HepG2 (cell line): Measurements from ENCODE around the gene PSKH1. TPM values are rescaled to one million over a fixed set of nuclear protein-coding genes. Genes with fewer than 3 reads are reported as not detected.

ENCODE experiments used
- E2F2 ChIP-seq: sonication (generic); formaldehyde crosslinking; IDR thresholded peaks from 2 replicates; pipeline ENCODE4 v1.4.0; 2020; ENCODE audit warnings: missing genetic modification reagents, borderline replicate concordance
- EEA1 ChIP-seq: sonication (generic); formaldehyde crosslinking; IDR thresholded peaks from 2 replicates; pipeline ENCODE4 v1.5.1; 2020; ENCODE audit warnings: mild to moderate bottlenecking, missing genetic modification reagents, borderline replicate concordance
- FOXA1 ChIP-seq, 2 experiments: fragments of 450-650 bp in 1 of 2; sonication (generic) in 1 of 2; formaldehyde crosslinking in 1 of 2; IDR thresholded peaks; 2 replicates each; pipeline versions ENCODE4 v1.4.0 to v1.6.1; 2016 to 2020; ENCODE audit warnings: missing genetic modification reagents in 1 of 2
- GTF3A ChIP-seq: sonication (generic); formaldehyde crosslinking; conservative IDR thresholded peaks from 2 replicates; pipeline ENCODE4 v1.4.0; 2020; ENCODE audit warnings: mild to moderate bottlenecking, missing genetic modification reagents
- HIVEP1 ChIP-seq: sonication (generic); formaldehyde crosslinking; IDR thresholded peaks from 2 replicates; pipeline ENCODE4 v1.4.0; 2020; ENCODE audit warnings: mild to moderate bottlenecking, missing genetic modification reagents
- JUN ChIP-seq: sonication (generic); formaldehyde crosslinking; IDR thresholded peaks from 2 replicates; pipeline ENCODE4 v1.4.0; 2020; ENCODE audit warnings: mild to moderate bottlenecking, missing genetic modification reagents
- NONO ChIP-seq, 2 experiments: fragments of 450-650 bp in 1 of 2; sonication (generic) in 1 of 2; formaldehyde crosslinking in 1 of 2; IDR thresholded peaks in 1 of 2; conservative IDR thresholded peaks in 1 of 2; 2 replicates each; pipeline versions ENCODE4 v1.6.1 to v1.8.0; 2017 to 2022; ENCODE audit warnings: mild to moderate bottlenecking in 1 of 2, missing genetic modification reagents in 1 of 2, moderate library complexity in 1 of 2
- REST ChIP-seq, 2 experiments: IDR thresholded peaks; 2 replicates each; pipeline ENCODE4 v1.6.1; 2011 to 2012; ENCODE audit warnings: low read length in 2 of 2, borderline replicate concordance in 1 of 2, low read depth in 1 of 2, mild to moderate bottlenecking in 1 of 2, moderate library complexity in 1 of 2
- TBX3 ChIP-seq: fragments of 450-650 bp; IDR thresholded peaks from 2 replicates; pipeline ENCODE4 v1.6.1; 2017; ENCODE audit warnings: antibody characterized with exemption, mild to moderate bottlenecking, inconsistent platforms, borderline replicate concordance
- ZFP36L1 ChIP-seq: sonication (generic); formaldehyde crosslinking; IDR thresholded peaks from 2 replicates; pipeline ENCODE4 v1.8.0; 2022; ENCODE audit warnings: mild to moderate bottlenecking, missing genetic modification reagents, moderate library complexity
- ZFP82 ChIP-seq: sonication (generic); formaldehyde crosslinking; IDR thresholded peaks from 2 replicates; pipeline ENCODE4 v1.5.1; 2020; ENCODE audit warnings: mild to moderate bottlenecking, missing genetic modification reagents, borderline replicate concordance
- ZNF12 ChIP-seq: sonication (generic); formaldehyde crosslinking; IDR thresholded peaks from 2 replicates; pipeline ENCODE4 v1.5.0; 2020; ENCODE audit warnings: missing genetic modification reagents
- ZNF451 ChIP-seq: sonication (generic); formaldehyde crosslinking; IDR thresholded peaks from 2 replicates; pipeline ENCODE4 v1.5.0; 2020; ENCODE audit warnings: mild to moderate bottlenecking, missing genetic modification reagents
- ZNF589 ChIP-seq: sonication (generic); formaldehyde crosslinking; conservative IDR thresholded peaks from 2 replicates; pipeline ENCODE4 v1.8.0; 2022; ENCODE audit warnings: mild to moderate bottlenecking, moderate library complexity, missing genetic modification reagents
- ZNF766 ChIP-seq: sonication (generic); formaldehyde crosslinking; IDR thresholded peaks from 2 replicates; pipeline ENCODE4 v1.5.0; 2020; ENCODE audit warnings: missing genetic modification reagents, borderline replicate concordance
- ZNF773 ChIP-seq: sonication (generic); formaldehyde crosslinking; IDR thresholded peaks from 2 replicates; pipeline ENCODE4 v1.4.0; 2020; ENCODE audit warnings: missing genetic modification reagents, borderline replicate concordance
- ZNF782 ChIP-seq: sonication (generic); formaldehyde crosslinking; IDR thresholded peaks from 2 replicates; pipeline ENCODE4 v1.4.0; 2020; ENCODE audit warnings: missing genetic modification reagents, mild to moderate bottlenecking, borderline replicate concordance
- polyA plus RNA-seq, 8 experiments: library from polyadenylated mRNA; depleted of rRNA in 3 of 8; stranded (reverse) in 7 of 8; unstranded in 1 of 8; fragments of >200 nt; fragmentation: Illumina TruSeq in 4 of 8; extraction: Trizol in 4 of 8; gene quantifications; 2 replicates each; pipeline versions ENCODE4 v1.2.1 to v1.2.3, GENCODE V29; 2011 to 2016; ENCODE audit warnings: low read depth in 4 of 8, missing spikeins in 1 of 8, mixed read lengths in 1 of 8; ENCODE audit not compliant: insufficient read depth in 1 of 8
- total RNA-seq, 5 experiments: library from RNA; depleted of rRNA; stranded (reverse); fragments of >200 nt; fragmentation: Illumina TruSeq; extraction: Trizol; gene quantifications; 2 replicates each; pipeline ENCODE4 v1.2.3, GENCODE V29; 2016; ENCODE audit warnings: low read depth in 1 of 5
- TF ChIP-seq, protein P1 (sequence below): sonication (generic); formaldehyde crosslinking; IDR thresholded peaks from 2 replicates; pipeline ENCODE4 v1.9.0; 2021; ENCODE audit warnings: missing genetic modification reagents, borderline replicate concordance
- TF ChIP-seq, protein P2 (sequence below): sonication (generic); formaldehyde crosslinking; IDR thresholded peaks from 2 replicates; pipeline ENCODE4 v1.4.0; 2020; ENCODE audit warnings: missing genetic modification reagents

The PSKH1 gene
- total and polyA plus RNA-seq, 2 of the 13 experiments (the other 11 are each of a cell fraction or from before 2014, with no cell fraction given) = 8.4 to 19.1 TPM

GRCh38 chr16:67968400-67969253 lies 75.6 kb downstream of the PSKH1 start, which contains the start of gene SLC12A4 (continued):
- TF ChIP-seq NONO (IDR thresholded peaks at IDR 0.05) (no peak), NONO (CRISPR knock-in tag; conservative IDR thresholded peaks at IDR 0.05) (peak; percentile 60), JUN (CRISPR knock-in tag) (peak; percentile 99), REST (IDR thresholded peaks at IDR 0.05; ENCODE audit: borderline replicate concordance in 1 of 2, low read depth in 1 of 2, low read length in 2 of 2) (peak in 1 of 2 experiments; percentile 71; a peak in 2 of 4 replicates), ZNF589 (CRISPR knock-in tag) (0 out of 2 replicates have a peak, but pooled peaks have one; percentile 7), ZNF12 (CRISPR knock-in tag) (no peak), ZNF782 (CRISPR knock-in tag) (no peak; the same call in 1 of the 2 replicates), EEA1 (CRISPR knock-in tag) (no peak; the same call in 1 of the 2 replicates), TBX3 (no peak), HIVEP1 (CRISPR knock-in tag) (peak; percentile 96), ZFP82 (CRISPR knock-in tag) (no peak), FOXA1 (IDR thresholded peaks at IDR 0.05) (no peak), FOXA1 (CRISPR knock-in tag; IDR thresholded peaks at IDR 0.05) (no peak), ZNF451 (peak; percentile 90), GTF3A (0 out of 2 replicates have a peak, but pooled peaks have one; percentile 61), E2F2 (0 out of 2 replicates have a peak, but pooled peaks have one; percentile 29), ZFP36L1 (CRISPR knock-in tag) (no peak), ZNF766 (CRISPR knock-in tag) (peak; percentile 53; the same call in 1 of the 2 replicates), ZNF773 (CRISPR knock-in tag) (peak; percentile 67; the same call in 1 of the 2 replicates)
- TF ChIP-seq, protein P1, sequence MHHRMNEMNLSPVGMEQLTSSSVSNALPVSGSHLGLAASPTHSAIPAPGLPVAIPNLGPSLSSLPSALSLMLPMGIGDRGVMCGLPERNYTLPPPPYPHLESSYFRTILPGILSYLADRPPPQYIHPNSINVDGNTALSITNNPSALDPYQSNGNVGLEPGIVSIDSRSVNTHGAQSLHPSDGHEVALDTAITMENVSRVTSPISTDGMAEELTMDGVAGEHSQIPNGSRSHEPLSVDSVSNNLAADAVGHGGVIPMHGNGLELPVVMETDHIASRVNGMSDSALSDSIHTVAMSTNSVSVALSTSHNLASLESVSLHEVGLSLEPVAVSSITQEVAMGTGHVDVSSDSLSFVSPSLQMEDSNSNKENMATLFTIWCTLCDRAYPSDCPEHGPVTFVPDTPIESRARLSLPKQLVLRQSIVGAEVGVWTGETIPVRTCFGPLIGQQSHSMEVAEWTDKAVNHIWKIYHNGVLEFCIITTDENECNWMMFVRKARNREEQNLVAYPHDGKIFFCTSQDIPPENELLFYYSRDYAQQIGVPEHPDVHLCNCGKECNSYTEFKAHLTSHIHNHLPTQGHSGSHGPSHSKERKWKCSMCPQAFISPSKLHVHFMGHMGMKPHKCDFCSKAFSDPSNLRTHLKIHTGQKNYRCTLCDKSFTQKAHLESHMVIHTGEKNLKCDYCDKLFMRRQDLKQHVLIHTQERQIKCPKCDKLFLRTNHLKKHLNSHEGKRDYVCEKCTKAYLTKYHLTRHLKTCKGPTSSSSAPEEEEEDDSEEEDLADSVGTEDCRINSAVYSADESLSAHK (CRISPR knock-in tag) = no peak
- TF ChIP-seq, protein P2, sequence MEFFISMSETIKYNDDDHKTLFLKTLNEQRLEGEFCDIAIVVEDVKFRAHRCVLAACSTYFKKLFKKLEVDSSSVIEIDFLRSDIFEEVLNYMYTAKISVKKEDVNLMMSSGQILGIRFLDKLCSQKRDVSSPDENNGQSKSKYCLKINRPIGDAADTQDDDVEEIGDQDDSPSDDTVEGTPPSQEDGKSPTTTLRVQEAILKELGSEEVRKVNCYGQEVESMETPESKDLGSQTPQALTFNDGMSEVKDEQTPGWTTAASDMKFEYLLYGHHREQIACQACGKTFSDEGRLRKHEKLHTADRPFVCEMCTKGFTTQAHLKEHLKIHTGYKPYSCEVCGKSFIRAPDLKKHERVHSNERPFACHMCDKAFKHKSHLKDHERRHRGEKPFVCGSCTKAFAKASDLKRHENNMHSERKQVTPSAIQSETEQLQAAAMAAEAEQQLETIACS (CRISPR knock-in tag) = no peak; the same call in 1 of the 2 replicates
